HCT116 (cell line): ENCODE results near the gene MTA3. TPM values are rescaled to one million over a fixed set of nuclear protein-coding genes. Genes with fewer than 3 reads are reported as not detected.

ENCODE experiments used
- ATAC-seq: fragments of 200-7000 bp; cut with Tn5 transposase; 2 replicates; pipeline ENCODE4 v1.9.1; 2020; ENCODE audit warnings: mild to moderate bottlenecking, moderate library complexity
- BruUV-seq: library from RNA; stranded (reverse); fragments of 400-500 nt; replicated peaks from 2 replicates; lab custom pipeline; 2021; lab: Mats Ljungman, UMichigan
- CTCF ChIA-PET: fragments of 300-600 bp; sonication (Branson Sonifier 250); formaldehyde crosslinking; loops from one replicate; lab custom pipeline; 2021; ENCODE audit warnings: antibody characterized with exemption; lab: Charles Lee
- POLR2A ChIA-PET: fragments of 300-600, 350-600 bp; sonication (Branson Sonifier 250); formaldehyde crosslinking; loops from one replicate; lab custom pipeline; 2021; ENCODE audit warnings: antibody characterized with exemption; lab: Charles Lee
- RAD21 ChIA-PET, 2 experiments: fragments of 300-600 bp; sonication (Branson Sonifier 250); formaldehyde crosslinking; loops; one replicate each; lab custom pipeline; 2023; ENCODE audit warnings: low total read pairs in 2 of 2; ENCODE audit not compliant: uncharacterized antibody in 2 of 2, unreplicated experiment in 2 of 2, low non-redundant PET in 1 of 2; lab: Charles Lee
- DNase-seq: peaks from one replicate; pipeline ENCODE4 v3.0.0-alpha.2; 2010; ENCODE audit warnings: low read depth, low spot score
- H2AFZ ChIP-seq: fragments of 200-600 bp; shearing (Covaris generic), sonication (generic); 2 replicates; pipeline ENCODE4 v1.6.1; 2017; ENCODE audit warnings: low read depth, mixed run types, mixed read lengths, antibody characterized with exemption, low read length; ENCODE audit not compliant: poor library complexity, severe bottlenecking
- H3K27ac ChIP-seq: 2 replicates; pipeline ENCODE4 v1.5.1; 2012; ENCODE audit warnings: low read depth, low read length
- H3K27me3 ChIP-seq: fragments of 200-600 bp; sonication (generic); 2 replicates; pipeline ENCODE4 v1.6.1; 2016; ENCODE audit warnings: mixed run types, low read length, mixed read lengths; ENCODE audit not compliant: insufficient read depth
- H3K36me3 ChIP-seq, 2 experiments: fragments of 200-500 bp in 1 of 2; fragments of 200-600 bp in 1 of 2; sonication (Bioruptor generic) in 1 of 2; sonication (generic) in 1 of 2; 2 replicates each; pipeline versions ENCODE4 v1.5.1 to v1.6.1; 2014 to 2016; ENCODE audit warnings: low read length in 2 of 2, inconsistent platforms in 1 of 2, mixed read lengths in 1 of 2, mixed run types in 1 of 2; ENCODE audit not compliant: insufficient read depth in 2 of 2, control insufficient read depth in 1 of 2
- H3K4me1 ChIP-seq, 2 experiments: fragments of 200-600 bp in 1 of 2; sonication (generic) in 1 of 2; 2 replicates each; pipeline versions ENCODE4 v1.5.1 to v1.6.1; 2012 to 2017; ENCODE audit warnings: low read length in 2 of 2, inconsistent platforms in 1 of 2, mild to moderate bottlenecking in 1 of 2, mixed read lengths in 1 of 2, mixed run types in 1 of 2, moderate library complexity in 1 of 2; ENCODE audit not compliant: insufficient read depth in 2 of 2, control insufficient read depth in 1 of 2
- H3K4me2 ChIP-seq: fragments of 200-600 bp; sonication (generic); 2 replicates; pipeline ENCODE4 v1.6.1; 2017; ENCODE audit warnings: mixed run types, low read length, mixed read lengths
- H3K4me3 ChIP-seq, 2 experiments: fragments of 200-600 bp in 1 of 2; sonication (generic) in 1 of 2; replicated peaks in 1 of 2; 2 replicates each; pipeline ENCODE4 v1.5.1; 2011 to 2016; ENCODE audit warnings: low read length in 2 of 2, control low read depth in 1 of 2, low read depth in 1 of 2, mild to moderate bottlenecking in 1 of 2, mixed read lengths in 1 of 2, mixed run types in 1 of 2
- H3K79me2 ChIP-seq: fragments of 200-600 bp; sonication (generic); 2 replicates; pipeline ENCODE4 v1.6.1; 2017; ENCODE audit warnings: mild to moderate bottlenecking, mixed run types, low read length, moderate library complexity, mixed read lengths; ENCODE audit not compliant: insufficient read depth
- H3K9ac ChIP-seq: fragments of 200-600 bp; sonication (generic); 2 replicates; pipeline ENCODE4 v1.6.1; 2016; ENCODE audit warnings: low read length, mixed read lengths
- H3K9me2 ChIP-seq: fragments of 200-600 bp; sonication (generic), shearing (Covaris generic); 2 replicates; pipeline ENCODE4 v1.6.1; 2017; ENCODE audit warnings: mixed run types, mild to moderate bottlenecking, moderate library complexity; ENCODE audit not compliant: insufficient read depth
- H3K9me3 ChIP-seq, 2 experiments: fragments of 200-500 bp in 1 of 2; fragments of 200-600 bp in 1 of 2; sonication (Bioruptor generic) in 1 of 2; sonication (generic) in 1 of 2; 2 replicates each; pipeline ENCODE4 v1.6.1; 2014 to 2017; ENCODE audit warnings: low read length in 2 of 2, mixed read lengths in 2 of 2, inconsistent platforms in 1 of 2, low read depth in 1 of 2, mild to moderate bottlenecking in 1 of 2, mixed run types in 1 of 2, moderate library complexity in 1 of 2; ENCODE audit not compliant: control insufficient read depth in 1 of 2, insufficient read depth in 1 of 2
- H4K20me1 ChIP-seq: fragments of 200-600 bp; sonication (generic), shearing (Covaris generic); 2 replicates; pipeline ENCODE4 v1.6.1; 2017; ENCODE audit warnings: mixed run types, mild to moderate bottlenecking, moderate library complexity; ENCODE audit not compliant: insufficient read depth
- CEBPB ChIP-seq: IDR thresholded peaks from 2 replicates; pipeline ENCODE4 v1.6.1; 2012; ENCODE audit warnings: low read depth
- EZH2 ChIP-seq: fragments of 200-600 bp; sonication (generic); IDR thresholded peaks from 2 replicates; pipeline ENCODE4 v1.6.1; 2017; ENCODE audit warnings: antibody characterized with exemption, mixed run types
- EZH2phosphoT487 ChIP-seq: fragments of 200-600 bp; IDR thresholded peaks from 2 replicates; pipeline ENCODE4 v1.6.1; 2018; ENCODE audit warnings: antibody characterized with exemption, borderline replicate concordance
- JUND ChIP-seq: IDR thresholded peaks from 2 replicates; pipeline ENCODE4 v1.6.1; 2012
- POLR2A ChIP-seq: IDR thresholded peaks from 2 replicates; pipeline ENCODE4 v1.7.0; 2011; ENCODE audit warnings: borderline replicate concordance; ENCODE audit not compliant: insufficient read depth, insufficient read length; ENCODE audit errors: extremely low read depth
- POLR2AphosphoS5 ChIP-seq: IDR thresholded peaks from 2 replicates; pipeline ENCODE4 v1.6.1; 2011; ENCODE audit warnings: mild to moderate bottlenecking, low read depth, low read length, moderate library complexity
- RAD21 ChIP-seq: IDR thresholded peaks from 2 replicates; pipeline ENCODE4 v1.6.1; 2012; ENCODE audit warnings: low read depth, mild to moderate bottlenecking
- SIN3A ChIP-seq: IDR thresholded peaks from 2 replicates; pipeline ENCODE4 v1.6.1; 2012; ENCODE audit warnings: low read depth
- SP1 ChIP-seq: IDR thresholded peaks from 2 replicates; pipeline ENCODE4 v1.6.1; 2012; ENCODE audit warnings: low read depth
- ZBTB33 ChIP-seq: IDR thresholded peaks from 2 replicates; pipeline ENCODE4 v1.6.1; 2011; ENCODE audit warnings: mild to moderate bottlenecking, low read length, moderate library complexity; ENCODE audit not compliant: insufficient replicate concordance; ENCODE audit errors: extremely low read depth
- ZFX ChIP-seq: fragments of 450-650 bp; IDR thresholded peaks from 2 replicates; pipeline ENCODE4 v1.6.1; 2017
- ZNF274 ChIP-seq: fragments of 200-500 bp; sonication (Bioruptor generic); IDR thresholded peaks from 2 replicates; pipeline ENCODE4 v1.6.1; 2014; ENCODE audit warnings: mild to moderate bottlenecking, low read depth, low read length, inconsistent platforms
- intact Hi-C: fragments of 100-400 bp; cut with micrococcal nuclease; formaldehyde crosslinking; loops from 2 replicates; pipeline ENCODE4 v1.10.0; 2022
- total RNA-seq: library from RNA; stranded (reverse); gene quantifications from one replicate; pipeline ENCODE4 v1.2.1, GENCODE V29; 2021; ENCODE audit not compliant: unreplicated experiment
- TF ChIP-seq, protein P1 (sequence below), 3 experiments: fragments of 200-600 bp in 1 of 3; sonication (generic) in 1 of 3; IDR thresholded peaks in 2 of 3; conservative IDR thresholded peaks in 1 of 3; 2 replicates each; pipeline ENCODE4 v1.5.1; 2012 to 2017; ENCODE audit warnings: low read depth in 2 of 3, low read length in 2 of 3, antibody characterized with exemption in 1 of 3, borderline replicate concordance in 1 of 3, control low read depth in 1 of 3, mild to moderate bottlenecking in 1 of 3, mixed read lengths in 1 of 3, mixed run types in 1 of 3, moderate library complexity in 1 of 3; ENCODE audit not compliant: insufficient read depth in 1 of 3
- TF ChIP-seq, protein P2 (sequence below): IDR thresholded peaks from 2 replicates; pipeline ENCODE4 v1.6.1; 2012

Gene MTA3
- total RNA-seq, 1 experiment from 2014 or later, result 46.3 TPM

DNA sequence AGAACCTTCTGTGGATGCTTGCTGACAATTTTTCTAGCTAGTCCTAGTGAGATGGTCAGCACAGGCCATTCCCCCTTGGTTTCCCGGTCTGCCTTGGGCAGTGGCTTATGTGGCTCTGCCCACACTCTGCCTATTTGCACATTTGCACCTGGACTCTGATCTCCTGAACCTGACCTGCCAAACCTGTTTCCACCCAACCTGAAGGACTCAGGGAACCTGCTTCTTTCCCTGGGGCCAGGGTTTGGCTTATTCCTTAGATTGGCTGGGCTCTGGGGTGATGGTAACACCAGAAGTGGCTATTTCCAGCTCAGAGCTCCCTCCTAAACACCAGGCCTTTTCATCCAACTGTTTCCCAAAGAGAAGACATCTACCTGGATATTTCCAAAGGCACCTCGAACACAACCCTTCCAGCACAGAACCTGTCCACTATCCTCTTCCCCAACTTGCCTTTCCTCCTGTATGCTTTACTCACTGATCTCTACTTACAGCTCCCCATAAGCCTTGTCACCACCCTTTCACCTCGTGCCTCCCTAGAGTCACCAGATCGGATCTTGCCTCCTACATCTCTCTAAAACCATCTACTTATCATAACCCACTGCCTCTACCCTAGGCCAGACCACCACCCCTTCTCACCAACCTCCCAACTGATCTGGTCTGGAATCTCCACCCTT, 5.8 kb upstream of the MTA3 start:
- Histone ChIP-seq H3K36me3 (no peaks in the 10 kb centered on the region), H3K9ac (no peak overlapping the region), H3K4me2 (peak overlapping the region; percentile 50; the same call in 1 of the 2 replicates), H3K27ac (no peak overlapping the region), H2AFZ (no peak overlapping the region), H4K20me1 (no peaks in the 10 kb centered on the region), H3K4me1 (peaks cover 0 to 28% of the 10 kb centered on the region in 2 experiments; a peak in 3 of 4 replicates), H3K79me2 (no peaks in the 10 kb centered on the region), H3K9me2 (no peaks in the 10 kb centered on the region), H3K4me3 (no peak overlapping the region; a peak in 1 of 4 replicates), H3K9me3 (no peaks in the 10 kb centered on the region), H3K27me3 (no peaks in the 10 kb centered on the region)
- ChIA-PET POLR2A (no interaction called here), RAD21 (no interaction called here), CTCF (no interaction called here)
- peak; percentile 43; the same call in 1 of the 2 replicates for ATAC-seq
- intact Hi-C loops, result no loop called here
- no peak for TF ChIP-seq EZH2
- peak; percentile 61; the same call in 1 of the 2 replicates for TF ChIP-seq SP1
- BruUV-seq, result no TSS peak
- DNase-seq, result no peak

DNA sequence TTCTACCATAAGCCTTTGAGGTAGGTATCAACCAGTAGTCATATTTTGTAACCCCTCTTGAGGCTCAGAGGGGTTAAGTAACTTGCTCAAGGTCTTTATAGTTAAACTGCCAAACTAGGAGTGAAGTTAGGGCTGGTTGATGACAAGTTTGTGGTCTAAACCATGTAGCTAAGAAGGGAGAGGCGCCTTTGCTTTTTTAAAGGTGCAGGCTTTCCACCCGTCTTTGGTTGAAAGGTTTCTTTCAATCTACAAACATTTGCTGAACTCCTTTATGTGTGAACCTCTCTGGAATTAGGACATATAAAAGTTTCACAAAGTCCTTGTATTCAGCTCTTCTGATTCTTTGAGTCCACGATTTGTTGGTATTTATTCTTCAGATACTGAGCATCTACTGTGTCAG, 2.4 kb upstream of the MTA3 start:
- H3K27ac ChIP-seq, result no peak overlapping the region
- intact Hi-C loops, result no loop called here
- POLR2A ChIA-PET, result no interaction called here
- TF ChIP-seq ZFX (no peak), EZH2phosphoT487 (no peak), ZNF274 (no peak), POLR2A (no peak), EZH2 (no peak), CEBPB (no peak), SP1 (no peak), JUND (no peak), SIN3A (no peak), ZBTB33 (no peak), POLR2AphosphoS5 (no peak), RAD21 (no peak)
- TF ChIP-seq, protein P1, sequence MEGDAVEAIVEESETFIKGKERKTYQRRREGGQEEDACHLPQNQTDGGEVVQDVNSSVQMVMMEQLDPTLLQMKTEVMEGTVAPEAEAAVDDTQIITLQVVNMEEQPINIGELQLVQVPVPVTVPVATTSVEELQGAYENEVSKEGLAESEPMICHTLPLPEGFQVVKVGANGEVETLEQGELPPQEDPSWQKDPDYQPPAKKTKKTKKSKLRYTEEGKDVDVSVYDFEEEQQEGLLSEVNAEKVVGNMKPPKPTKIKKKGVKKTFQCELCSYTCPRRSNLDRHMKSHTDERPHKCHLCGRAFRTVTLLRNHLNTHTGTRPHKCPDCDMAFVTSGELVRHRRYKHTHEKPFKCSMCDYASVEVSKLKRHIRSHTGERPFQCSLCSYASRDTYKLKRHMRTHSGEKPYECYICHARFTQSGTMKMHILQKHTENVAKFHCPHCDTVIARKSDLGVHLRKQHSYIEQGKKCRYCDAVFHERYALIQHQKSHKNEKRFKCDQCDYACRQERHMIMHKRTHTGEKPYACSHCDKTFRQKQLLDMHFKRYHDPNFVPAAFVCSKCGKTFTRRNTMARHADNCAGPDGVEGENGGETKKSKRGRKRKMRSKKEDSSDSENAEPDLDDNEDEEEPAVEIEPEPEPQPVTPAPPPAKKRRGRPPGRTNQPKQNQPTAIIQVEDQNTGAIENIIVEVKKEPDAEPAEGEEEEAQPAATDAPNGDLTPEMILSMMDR (IDR thresholded peaks at IDR 0.05 in 2 of 3, conservative IDR thresholded peaks at IDR 0.05 in 1 of 3; ENCODE audit: borderline replicate concordance in 1 of 3, insufficient read depth in 1 of 3, low read depth in 2 of 3, low read length in 2 of 3), result no peak
- TF ChIP-seq, protein P2, sequence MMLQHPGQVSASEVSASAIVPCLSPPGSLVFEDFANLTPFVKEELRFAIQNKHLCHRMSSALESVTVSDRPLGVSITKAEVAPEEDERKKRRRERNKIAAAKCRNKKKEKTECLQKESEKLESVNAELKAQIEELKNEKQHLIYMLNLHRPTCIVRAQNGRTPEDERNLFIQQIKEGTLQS, result no peak

More for the DNA sequence above, 2.4 kb upstream of the MTA3 start:
- no peak for DNase-seq
- BruUV-seq, result no TSS peak
- H3K4me2 ChIP-seq, result no peak overlapping the region
- H2AFZ ChIP-seq, result no peak overlapping the region
- CTCF ChIA-PET, result no interaction called here
- H3K4me1 ChIP-seq, result peaks cover 9 to 36% of the 10 kb centered on the region in 2 experiments; a peak in 3 of 4 replicates
- no peaks in the 10 kb centered on the region for H4K20me1 ChIP-seq
- H3K9me2 ChIP-seq, result no peaks in the 10 kb centered on the region
- no peak overlapping the region for H3K4me3 ChIP-seq
- no peaks in the 10 kb centered on the region for H3K27me3 ChIP-seq
- no peaks in the 10 kb centered on the region for H3K36me3 ChIP-seq
- no peaks in the 10 kb centered on the region for H3K9me3 ChIP-seq
- H3K79me2 ChIP-seq, result peaks cover 13% of the 10 kb centered on the region
- no peak overlapping the region for H3K9ac ChIP-seq
- no peak for ATAC-seq
- RAD21 ChIA-PET, result no interaction called here
